DND-41 (cell line): ENCODE data around the gene CD36.
"Not testable (repeated sequence)": the region's sequence is repeated elsewhere in the genome, so short reads cannot be mapped to it uniquely, and the experiment has no call there.

ENCODE experiments used
- ATAC-seq: fragments of 200-7000 bp; cut with Tn5 transposase; 3 replicates; pipeline ENCODE4 v1.9.1; 2021; ENCODE audit warnings: low read depth; ENCODE audit not compliant: insufficient read depth
- DNase-seq: peaks from one replicate; pipeline ENCODE4 v3.0.0-alpha.2; 2020
- H2AFZ ChIP-seq: 2 replicates; pipeline ENCODE4 v1.6.0; 2012; ENCODE audit warnings: low read depth, low read length
- H3K27ac ChIP-seq: 2 replicates; pipeline ENCODE4 v1.5.1; 2012; ENCODE audit warnings: low read length, inconsistent platforms
- H3K27me3 ChIP-seq: fragments of 200-600 bp; sonication (generic); 2 replicates; pipeline ENCODE4 v1.6.0; 2012; ENCODE audit warnings: low read length, mild to moderate bottlenecking, inconsistent platforms; ENCODE audit not compliant: insufficient read depth, poor library complexity
- H3K36me3 ChIP-seq: 2 replicates; pipeline ENCODE4 v1.5.1; 2012; ENCODE audit warnings: low read length, inconsistent platforms; ENCODE audit not compliant: insufficient read depth
- H3K4me1 ChIP-seq: 2 replicates; pipeline ENCODE4 v1.5.1; 2012; ENCODE audit warnings: mild to moderate bottlenecking, low read length; ENCODE audit not compliant: insufficient read depth
- H3K4me2 ChIP-seq: 2 replicates; pipeline ENCODE4 v1.6.0; 2012; ENCODE audit warnings: mild to moderate bottlenecking, moderate library complexity, low read length, inconsistent platforms; ENCODE audit not compliant: insufficient read depth
- H3K4me3 ChIP-seq, 2 experiments: fragments of 200-600 bp in 1 of 2; shearing (Covaris generic) in 1 of 2; 2 replicates each; pipeline ENCODE4 v1.5.1; 2012 to 2016; ENCODE audit warnings: inconsistent platforms in 2 of 2, low read length in 2 of 2, mild to moderate bottlenecking in 2 of 2, low read depth in 1 of 2, moderate library complexity in 1 of 2
- H3K79me2 ChIP-seq: 2 replicates; pipeline ENCODE4 v1.6.0; 2012; ENCODE audit warnings: low read length, inconsistent platforms; ENCODE audit not compliant: insufficient read depth
- H3K9ac ChIP-seq: 2 replicates; pipeline ENCODE4 v1.6.0; 2012; ENCODE audit warnings: low read depth, mild to moderate bottlenecking, inconsistent platforms, low read length, moderate library complexity
- H3K9me3 ChIP-seq: 2 replicates; pipeline ENCODE4 v1.5.1; 2012; ENCODE audit warnings: low read length, moderate library complexity, mild to moderate bottlenecking, inconsistent platforms; ENCODE audit not compliant: insufficient read depth, severe bottlenecking
- H4K20me1 ChIP-seq: 2 replicates; pipeline ENCODE4 v1.6.0; 2012; ENCODE audit warnings: low read length; ENCODE audit not compliant: insufficient read depth
- CTCF ChIP-seq: IDR thresholded peaks from 2 replicates; pipeline ENCODE4 v1.5.1; 2012; ENCODE audit warnings: borderline replicate concordance, low read length, moderate library complexity, mild to moderate bottlenecking; ENCODE audit not compliant: poor library complexity, severe bottlenecking; ENCODE audit errors: extremely low read depth
- EZH2 ChIP-seq: IDR thresholded peaks from 3 replicates; pipeline ENCODE4 v1.6.1; 2012; ENCODE audit warnings: borderline replicate concordance, low read depth, mild to moderate bottlenecking, moderate library complexity, low read length, inconsistent platforms; ENCODE audit not compliant: severe bottlenecking

Gene CD36

GRCh38 chr7:80666376-80666775 lies 27.9 kb downstream of the CD36 start:
- Histone ChIP-seq H3K4me2 (no peak overlapping the region), H3K4me3 (no peak overlapping the region), H3K4me1 (no peaks in the 10 kb centered on the region), H3K27me3 (no peaks in the 10 kb centered on the region), H4K20me1 (no peaks in the 10 kb centered on the region), H3K79me2 (no peaks in the 10 kb centered on the region), H3K27ac (no peak overlapping the region), H3K36me3 (no peaks in the 10 kb centered on the region), H3K9ac (no peak overlapping the region), H3K9me3 (no peaks in the 10 kb centered on the region), H2AFZ (no peak overlapping the region)
- DNase-seq (no peak), ATAC-seq (no peak)
- no peak for TF ChIP-seq CTCF

GRCh38 chr7:80669367-80669766 lies 30.9 kb downstream of the CD36 start:
- H3K4me3 ChIP-seq, H3K79me2 ChIP-seq, H3K36me3 ChIP-seq, H3K4me2 ChIP-seq, H3K4me1 ChIP-seq, DNase-seq, H3K9me3 ChIP-seq, H4K20me1 ChIP-seq, H3K27ac ChIP-seq, H2AFZ ChIP-seq, ATAC-seq, H3K9ac ChIP-seq, H3K27me3 ChIP-seq: not testable (repeated sequence)

DNA sequence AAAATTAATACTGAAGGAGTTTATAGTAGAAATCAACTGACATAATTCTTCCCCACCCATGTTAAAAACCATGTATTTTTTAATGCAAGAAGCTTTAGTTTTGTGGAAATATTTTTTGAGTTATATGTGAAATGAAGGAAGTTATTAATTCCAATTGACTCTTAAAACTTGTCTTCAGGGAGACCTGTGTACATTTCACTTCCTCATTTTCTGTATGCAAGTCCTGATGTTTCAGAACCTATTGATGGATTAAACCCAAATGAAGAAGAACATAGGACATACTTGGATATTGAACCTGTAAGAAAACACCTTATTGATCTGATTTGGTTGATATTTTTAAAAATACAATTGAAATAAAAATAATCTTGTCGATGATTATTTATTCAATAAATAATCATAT lies 33.3 kb downstream of the CD36 start:
- no peaks in the 10 kb centered on the region for H3K9me3 ChIP-seq
- no peak overlapping the region for H3K27ac ChIP-seq
- no peaks in the 10 kb centered on the region for H3K36me3 ChIP-seq
- H3K4me2 ChIP-seq, result no peak overlapping the region
- no peak overlapping the region for H3K9ac ChIP-seq
- no peak for ATAC-seq
- H3K79me2 ChIP-seq, result no peaks in the 10 kb centered on the region
- H3K27me3 ChIP-seq, result no peaks in the 10 kb centered on the region
- no peaks in the 10 kb centered on the region for H4K20me1 ChIP-seq
- no peak overlapping the region for H2AFZ ChIP-seq
- H3K4me1 ChIP-seq, result no peaks in the 10 kb centered on the region
- H3K4me3 ChIP-seq, result no peak overlapping the region
- no peak for DNase-seq
- TF ChIP-seq EZH2, result no peak
- TF ChIP-seq CTCF, result no peak

DNA sequence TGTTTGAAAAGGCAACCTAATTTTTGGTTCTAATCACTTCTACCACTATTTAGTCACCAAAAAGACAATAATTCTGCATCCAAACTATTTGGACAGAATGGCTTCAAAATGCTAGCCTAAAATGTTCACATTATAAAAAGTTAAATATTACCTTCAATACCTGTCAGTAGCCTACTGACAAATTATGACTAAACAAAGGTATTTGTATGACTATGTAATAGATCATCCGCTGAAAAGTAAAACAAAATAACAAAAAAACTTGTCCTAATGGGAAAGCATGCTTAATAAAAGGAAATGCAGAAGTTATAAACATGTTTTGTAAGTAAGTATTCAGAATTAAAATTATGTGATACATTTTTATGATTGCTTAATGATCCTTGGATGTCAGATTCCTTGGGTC lies 36.6 kb downstream of the CD36 start:
- DNase-seq (no peak), ATAC-seq (no peak)
- H3K4me1 ChIP-seq, result no peaks in the 10 kb centered on the region
- H2AFZ ChIP-seq, result no peak overlapping the region
- H3K4me3 ChIP-seq, result no peak overlapping the region
- H3K27ac ChIP-seq, result no peak overlapping the region
- no peaks in the 10 kb centered on the region for H3K9me3 ChIP-seq
- H3K27me3 ChIP-seq, result no peaks in the 10 kb centered on the region
- H3K4me2 ChIP-seq, result no peak overlapping the region
- H3K36me3 ChIP-seq, result no peaks in the 10 kb centered on the region
- H3K9ac ChIP-seq, result no peak overlapping the region
- no peaks in the 10 kb centered on the region for H3K79me2 ChIP-seq
- no peaks in the 10 kb centered on the region for H4K20me1 ChIP-seq
- TF ChIP-seq CTCF, result no peak
- TF ChIP-seq EZH2, result no peak
